ENCODE measurements around the gene PTPRD. TPM values are rescaled to one million over a fixed set of nuclear protein-coding genes. Genes with fewer than 3 reads are reported as not detected.
"Not testable (repeated sequence)": the region's sequence is repeated elsewhere in the genome, so short reads cannot be mapped to it uniquely, and the experiment has no call there.

PTPRD gene
- total RNA-seq, 2 experiments from 2014 or later: not detected

DNA sequence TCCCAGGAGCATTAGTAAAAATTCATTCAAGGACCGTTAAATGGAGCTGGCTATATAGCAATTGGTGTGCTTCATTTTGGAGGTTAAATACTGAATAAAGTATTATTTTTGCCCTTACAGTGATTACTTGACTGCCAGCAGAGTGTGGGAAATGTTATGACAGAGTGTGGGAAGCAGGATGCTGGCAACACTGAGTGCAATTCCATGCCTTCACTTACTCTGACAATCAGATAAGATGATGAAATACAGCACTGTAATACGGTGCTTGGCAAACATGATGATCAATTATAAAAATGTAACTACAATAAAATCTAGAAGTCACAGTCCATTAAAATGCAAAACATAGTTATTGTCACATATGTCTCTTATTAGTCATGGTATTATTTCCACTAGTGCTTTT lies 651.3 kb downstream of the PTPRD start:
- Mint-ChIP-seq H3K27ac (no peak overlapping the region), H3K36me3 (ENCODE audit: low read depth) (no peaks in the 10 kb centered on the region), H3K4me3 (no peak overlapping the region), H3K27me3 (ENCODE audit: low read depth) (no peaks in the 10 kb centered on the region), H3K4me1 (ENCODE audit: low read depth) (no peaks in the 10 kb centered on the region), H3K9me3 (ENCODE audit: insufficient read depth) (no peaks in the 10 kb centered on the region)
- ChIA-PET CTCF (no interaction called here), POLR2A (no interaction called here)
- ATAC-seq (no peak), DNase-seq (no peak)

DNA sequence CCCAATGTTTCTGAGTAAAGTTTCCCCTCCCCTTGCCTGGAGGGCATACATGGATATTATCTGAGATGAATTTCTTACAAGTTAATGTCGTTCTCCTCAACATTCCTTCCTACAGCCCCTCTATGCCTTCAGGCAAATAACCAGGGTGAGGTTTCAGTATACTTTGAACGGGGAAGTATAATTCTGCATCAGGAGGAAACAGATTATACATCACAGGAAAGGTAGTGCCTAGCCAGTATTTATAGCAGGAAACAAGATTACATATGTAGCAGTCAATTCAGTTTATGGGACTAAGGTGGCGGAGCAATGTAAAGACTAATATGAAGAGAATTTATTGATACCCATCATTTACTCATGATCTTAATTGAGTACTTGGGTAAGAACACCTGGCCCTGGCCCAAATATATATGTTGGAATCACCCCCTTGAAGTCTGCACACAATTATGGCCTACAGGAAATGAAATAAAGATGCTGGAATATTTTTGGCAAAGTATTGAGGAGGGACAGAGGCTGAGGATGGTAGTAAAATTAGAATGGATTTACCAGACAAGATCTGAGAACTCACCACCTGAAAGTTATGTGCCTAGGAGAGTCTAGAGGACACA lies 661.1 kb downstream of the PTPRD start:
- Mint-ChIP-seq H3K4me1 (ENCODE audit: low read depth) (no peaks in the 10 kb centered on the region), H3K4me3 (no peak overlapping the region), H3K27ac (no peak overlapping the region), H3K9me3 (ENCODE audit: insufficient read depth) (no peaks in the 10 kb centered on the region), H3K36me3 (ENCODE audit: low read depth) (no peaks in the 10 kb centered on the region), H3K27me3 (ENCODE audit: low read depth) (no peaks in the 10 kb centered on the region)
- ATAC-seq (no peak), DNase-seq (no peak)
- ChIA-PET CTCF (interaction anchor here (0.6 to 2.2 kb wide), 2 partner anchors 9 to 168 kb away, joined by 3 to 10 read pairs; no protein-coding TSS in a partner anchor), POLR2A (no interaction called here)

DNA sequence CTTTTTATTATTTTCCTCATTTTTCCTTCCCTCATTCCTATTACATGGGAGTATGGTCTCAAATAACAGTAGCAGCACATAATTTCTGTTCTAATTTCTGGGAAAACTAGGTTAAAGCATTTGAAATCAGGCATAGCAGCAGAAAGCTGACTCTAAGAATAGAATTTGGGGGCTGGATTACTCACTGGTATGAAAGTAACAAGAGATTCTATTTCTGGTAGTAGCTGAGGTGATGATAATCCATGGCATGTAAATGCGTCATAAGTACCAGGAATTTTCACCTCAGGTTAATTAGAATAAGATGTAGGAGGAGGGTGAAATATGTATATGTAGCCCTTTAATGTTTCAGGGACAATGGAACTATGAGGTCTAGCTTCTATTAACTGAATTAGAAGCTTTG lies 662.0 kb downstream of the PTPRD start:
- H3K27me3 Mint-ChIP-seq (ENCODE audit: low read depth): no peaks in the 10 kb centered on the region
- no peak for ATAC-seq
- CTCF ChIA-PET: interaction anchor here (2.2 kb wide), 1 partner anchor 8 kb away, joined by 10 read pairs; no protein-coding TSS in a partner anchor
- POLR2A ChIA-PET: no interaction called here
- H3K4me3 Mint-ChIP-seq: no peak overlapping the region
- H3K4me1 Mint-ChIP-seq (ENCODE audit: low read depth): no peaks in the 10 kb centered on the region
- no peak for DNase-seq
- H3K9me3 Mint-ChIP-seq (ENCODE audit: insufficient read depth): no peaks in the 10 kb centered on the region
- H3K27ac Mint-ChIP-seq: no peak overlapping the region
- no peaks in the 10 kb centered on the region for H3K36me3 Mint-ChIP-seq (ENCODE audit: low read depth)

DNA sequence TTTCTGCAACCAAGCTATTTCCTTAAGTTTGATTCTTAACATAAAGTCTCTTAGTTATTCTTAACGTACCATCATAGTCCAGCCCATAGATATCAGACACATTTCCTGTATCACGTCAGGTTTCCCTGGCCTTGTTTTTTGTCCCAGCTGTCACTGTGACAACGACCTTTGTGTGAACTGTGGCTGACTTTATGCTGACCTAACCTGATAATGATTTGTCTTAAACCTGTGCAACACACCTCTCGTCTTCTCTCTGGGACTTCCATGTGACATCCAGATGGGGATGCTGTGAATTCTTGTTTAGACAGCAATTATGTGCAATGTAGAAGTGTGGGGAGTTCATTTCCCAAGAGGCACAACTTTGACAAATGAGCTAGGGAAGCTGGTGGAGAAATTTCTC lies 662.8 kb downstream of the PTPRD start:
- CTCF ChIA-PET: no interaction called here

GRCh38 chr9:9949368-9949767 lies 663.4 kb downstream of the PTPRD start:
- POLR2A ChIA-PET: no interaction called here
- DNase-seq (no peak), ATAC-seq (no peak)
- CTCF ChIA-PET: no interaction called here
- no peak overlapping the region for H3K27ac Mint-ChIP-seq
- no peaks in the 10 kb centered on the region for H3K4me1 Mint-ChIP-seq (ENCODE audit: low read depth)
- H3K27me3 Mint-ChIP-seq (ENCODE audit: low read depth): no peaks in the 10 kb centered on the region
- no peaks in the 10 kb centered on the region for H3K36me3 Mint-ChIP-seq (ENCODE audit: low read depth)
- H3K9me3 Mint-ChIP-seq (ENCODE audit: insufficient read depth): no peaks in the 10 kb centered on the region
- no peak overlapping the region for H3K4me3 Mint-ChIP-seq

More for the DNA sequence above, 662.8 kb downstream of the PTPRD start:
- ATAC-seq: no peak
- H3K4me1 Mint-ChIP-seq (ENCODE audit: low read depth): no peaks in the 10 kb centered on the region
- no peak overlapping the region for H3K4me3 Mint-ChIP-seq
- H3K36me3 Mint-ChIP-seq (ENCODE audit: low read depth): no peaks in the 10 kb centered on the region
- POLR2A ChIA-PET: no interaction called here
- H3K27me3 Mint-ChIP-seq (ENCODE audit: low read depth): no peaks in the 10 kb centered on the region
- no peak overlapping the region for H3K27ac Mint-ChIP-seq
- H3K9me3 Mint-ChIP-seq (ENCODE audit: insufficient read depth): no peaks in the 10 kb centered on the region
- DNase-seq: no peak

DNA sequence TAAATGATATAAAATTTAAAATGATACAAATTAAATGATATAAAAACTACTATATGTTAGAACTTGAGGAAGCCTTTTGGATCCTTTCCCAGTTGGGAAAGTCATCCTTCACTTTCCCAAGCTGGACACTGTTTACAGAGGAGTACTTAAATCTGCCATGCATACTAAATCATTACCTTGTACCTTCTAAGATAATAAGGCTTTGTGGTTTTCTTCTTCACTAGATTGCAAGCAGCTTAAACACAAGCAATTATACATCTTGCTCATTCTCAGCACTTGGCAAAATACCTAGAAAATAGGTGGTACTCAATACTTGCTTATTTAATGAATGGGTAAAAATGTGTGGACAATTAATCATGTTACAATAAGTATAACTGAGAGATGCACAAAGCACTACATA lies 666.8 kb downstream of the PTPRD start:
- H3K4me1 Mint-ChIP-seq (ENCODE audit: low read depth): no peaks in the 10 kb centered on the region
- no peak overlapping the region for H3K27ac Mint-ChIP-seq
- ChIA-PET POLR2A (no interaction called here), CTCF (no interaction called here)
- no peaks in the 10 kb centered on the region for H3K27me3 Mint-ChIP-seq (ENCODE audit: low read depth)
- H3K36me3 Mint-ChIP-seq (ENCODE audit: low read depth): no peaks in the 10 kb centered on the region
- no peak for DNase-seq
- ATAC-seq: no peak
- H3K4me3 Mint-ChIP-seq: no peak overlapping the region
- no peaks in the 10 kb centered on the region for H3K9me3 Mint-ChIP-seq (ENCODE audit: insufficient read depth)

- Mint-ChIP-seq H3K9me3 (ENCODE audit: insufficient read depth) (no peaks in the 10 kb centered on the region), H3K4me3 (no peak overlapping the region), H3K27ac (no peak overlapping the region), H3K27me3 (ENCODE audit: low read depth) (no peaks in the 10 kb centered on the region), H3K36me3 (ENCODE audit: low read depth) (no peaks in the 10 kb centered on the region), H3K4me1 (ENCODE audit: low read depth) (no peaks in the 10 kb centered on the region)
- CTCF ChIA-PET: interaction anchor here (0.6 to 2.5 kb wide), 13 partner anchors 9 to 963 kb away, joined by 3 to 14 read pairs (median 4); no protein-coding TSS in a partner anchor
- POLR2A ChIA-PET: no interaction called here
- DNase-seq (peak; percentile 59), ATAC-seq (no peak)
Measured at GRCh38 chr9:9942764-9943424, 669.9 kb downstream of the PTPRD start.

DNA sequence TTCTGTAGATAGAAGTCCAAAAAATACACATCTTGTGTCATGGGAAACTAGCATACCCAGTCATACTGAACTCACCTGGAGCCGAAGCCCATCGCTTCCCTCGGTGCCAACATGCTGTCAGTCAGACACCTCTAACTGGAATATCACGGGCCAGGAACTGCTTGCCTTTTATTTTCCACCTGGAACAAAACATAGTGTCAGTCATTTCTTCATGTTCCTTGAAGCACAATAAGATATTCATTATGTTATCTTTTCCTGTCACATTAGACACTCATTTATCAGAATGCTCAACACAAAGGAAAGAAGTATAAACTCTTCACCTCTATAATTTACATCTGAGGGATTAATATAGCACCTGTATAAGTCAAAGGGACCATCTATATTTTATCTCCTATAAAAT lies 674.4 kb downstream of the PTPRD start:
- CTCF ChIA-PET: no interaction called here
- DNase-seq: no peak

DNA sequence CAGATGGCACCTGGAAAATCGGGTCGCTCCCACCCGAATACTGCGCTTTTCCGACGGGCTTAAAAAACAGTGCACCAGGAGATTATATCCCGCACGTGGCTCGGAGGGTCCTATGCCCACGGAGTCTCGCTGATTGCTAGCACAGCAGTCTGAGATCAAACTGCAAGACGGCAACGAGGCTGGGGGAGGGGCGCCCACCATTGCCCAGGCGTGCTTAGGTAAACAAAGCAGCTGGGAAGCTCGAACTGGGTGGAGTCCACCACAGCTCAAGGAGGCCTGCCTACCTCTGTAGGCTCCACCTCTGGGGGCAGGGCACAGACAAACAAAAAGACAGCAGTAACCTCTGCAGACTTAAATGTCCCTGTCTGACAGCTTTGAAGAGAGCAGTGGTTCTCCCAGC lies 681.3 kb downstream of the PTPRD start:
- CTCF ChIA-PET; H3K27me3 Mint-ChIP-seq (ENCODE audit: low read depth); H3K9me3 Mint-ChIP-seq (ENCODE audit: insufficient read depth); H3K27ac Mint-ChIP-seq; H3K4me3 Mint-ChIP-seq; POLR2A ChIA-PET; DNase-seq; H3K4me1 Mint-ChIP-seq (ENCODE audit: low read depth); H3K36me3 Mint-ChIP-seq (ENCODE audit: low read depth); ATAC-seq: not testable (repeated sequence)

More for the DNA sequence above, 674.4 kb downstream of the PTPRD start:
- H3K27me3 Mint-ChIP-seq (ENCODE audit: low read depth): no peaks in the 10 kb centered on the region
- ATAC-seq: no peak
- no peaks in the 10 kb centered on the region for H3K4me1 Mint-ChIP-seq (ENCODE audit: low read depth)
- H3K27ac Mint-ChIP-seq: no peak overlapping the region
- POLR2A ChIA-PET: no interaction called here
- no peaks in the 10 kb centered on the region for H3K9me3 Mint-ChIP-seq (ENCODE audit: insufficient read depth)
- H3K4me3 Mint-ChIP-seq: no peak overlapping the region
- no peaks in the 10 kb centered on the region for H3K36me3 Mint-ChIP-seq (ENCODE audit: low read depth)

GRCh38 chr9:9924376-9924775 lies 688.4 kb downstream of the PTPRD start:
- DNase-seq: no peak
- Mint-ChIP-seq H3K4me1 (ENCODE audit: low read depth) (no peaks in the 10 kb centered on the region), H3K9me3 (ENCODE audit: insufficient read depth) (no peaks in the 10 kb centered on the region), H3K36me3 (ENCODE audit: low read depth) (no peaks in the 10 kb centered on the region), H3K27me3 (ENCODE audit: low read depth) (no peaks in the 10 kb centered on the region), H3K27ac (no peak overlapping the region), H3K4me3 (no peak overlapping the region)
- ChIA-PET POLR2A (no interaction called here), CTCF (interaction anchor here (1.3 kb wide), 1 partner anchor 19 kb away, joined by 4 read pairs; no protein-coding TSS in a partner anchor)
- ATAC-seq: no peak

- Mint-ChIP-seq H3K9me3 (ENCODE audit: insufficient read depth) (no peaks in the 10 kb centered on the region), H3K4me3 (no peak overlapping the region), H3K4me1 (ENCODE audit: low read depth) (no peaks in the 10 kb centered on the region), H3K36me3 (ENCODE audit: low read depth) (no peaks in the 10 kb centered on the region), H3K27ac (no peak overlapping the region), H3K27me3 (ENCODE audit: low read depth) (no peaks in the 10 kb centered on the region)
- ChIA-PET POLR2A (no interaction called here), CTCF (interaction anchor here (1.9 kb wide), 1 partner anchor 21 kb away, joined by 5 read pairs; no protein-coding TSS in a partner anchor)
- ATAC-seq (no peak), DNase-seq (no peak)
Measured at GRCh38 chr9:9921805-9922204, 691.0 kb downstream of the PTPRD start.

- POLR2A ChIA-PET: no interaction called here
- Mint-ChIP-seq H3K9me3 (ENCODE audit: insufficient read depth) (peaks cover 6% of the 10 kb centered on the region), H3K4me3 (no peak overlapping the region), H3K27me3 (ENCODE audit: low read depth) (no peaks in the 10 kb centered on the region), H3K4me1 (ENCODE audit: low read depth) (no peaks in the 10 kb centered on the region), H3K27ac (no peak overlapping the region), H3K36me3 (ENCODE audit: low read depth) (no peaks in the 10 kb centered on the region)
- CTCF ChIA-PET: interaction anchor here (1.9 kb wide), 1 partner anchor 22 kb away, joined by 5 read pairs; no protein-coding TSS in a partner anchor
- ATAC-seq (no peak), DNase-seq (no peak)
Measured at GRCh38 chr9:9920425-9921060, 692.3 kb downstream of the PTPRD start.

Data from activated CD8-positive, alpha-beta T cell treated with anti-CD3 and anti-CD28 coated beads, Interleukin-2, amount 10 ng/mL, durations not matched to agents 7 days and 5 days (primary cell).